Medulla oblongata (tissue), 1 donor: ENCODE data around the gene TCF3.

Source experiments
- DNase-seq: peaks from one replicate; pipeline ENCODE4 v3.0.0-alpha.2; 2015; ENCODE audit errors: extremely low spot score

TCF3 gene

DNA sequence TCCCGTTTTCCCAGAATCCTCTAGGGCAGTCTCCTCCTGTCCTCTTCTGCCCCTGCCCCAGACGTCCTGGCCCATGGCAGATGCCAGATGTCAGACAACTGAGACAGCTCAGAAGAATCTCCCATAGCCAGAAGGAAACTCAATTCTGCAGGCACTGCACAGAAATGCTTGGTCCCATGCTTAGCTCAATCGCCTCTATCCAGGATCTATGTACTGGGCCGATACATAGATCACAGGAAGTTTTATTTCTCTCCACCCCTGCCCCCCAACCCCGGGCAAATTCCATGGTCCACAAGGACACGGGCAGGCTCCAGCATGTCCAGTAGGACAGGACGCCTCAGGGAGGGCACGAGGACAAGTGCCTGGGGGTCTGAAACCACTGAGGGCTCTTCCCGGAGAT lies 64.5 kb downstream of the TCF3 start:
- no peak for DNase-seq

DNA sequence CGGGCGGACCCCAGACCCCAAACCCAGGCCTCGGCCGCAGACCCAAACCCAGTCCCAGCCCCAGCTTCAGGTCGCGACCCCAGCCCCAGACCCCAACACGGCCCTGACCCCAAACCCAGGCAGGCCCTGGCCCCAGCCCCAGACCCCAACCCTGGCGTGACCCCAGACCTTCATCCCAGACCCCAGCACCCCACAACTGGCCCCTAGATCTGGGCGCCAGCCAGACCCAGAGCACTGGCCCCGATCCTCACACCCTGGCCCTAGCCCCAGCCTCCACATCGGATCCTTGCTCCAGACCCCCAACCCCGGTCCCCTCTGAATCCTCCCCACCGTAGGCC lies 67.2 kb downstream of the TCF3 start:
- DNase-seq: no peak

DNA sequence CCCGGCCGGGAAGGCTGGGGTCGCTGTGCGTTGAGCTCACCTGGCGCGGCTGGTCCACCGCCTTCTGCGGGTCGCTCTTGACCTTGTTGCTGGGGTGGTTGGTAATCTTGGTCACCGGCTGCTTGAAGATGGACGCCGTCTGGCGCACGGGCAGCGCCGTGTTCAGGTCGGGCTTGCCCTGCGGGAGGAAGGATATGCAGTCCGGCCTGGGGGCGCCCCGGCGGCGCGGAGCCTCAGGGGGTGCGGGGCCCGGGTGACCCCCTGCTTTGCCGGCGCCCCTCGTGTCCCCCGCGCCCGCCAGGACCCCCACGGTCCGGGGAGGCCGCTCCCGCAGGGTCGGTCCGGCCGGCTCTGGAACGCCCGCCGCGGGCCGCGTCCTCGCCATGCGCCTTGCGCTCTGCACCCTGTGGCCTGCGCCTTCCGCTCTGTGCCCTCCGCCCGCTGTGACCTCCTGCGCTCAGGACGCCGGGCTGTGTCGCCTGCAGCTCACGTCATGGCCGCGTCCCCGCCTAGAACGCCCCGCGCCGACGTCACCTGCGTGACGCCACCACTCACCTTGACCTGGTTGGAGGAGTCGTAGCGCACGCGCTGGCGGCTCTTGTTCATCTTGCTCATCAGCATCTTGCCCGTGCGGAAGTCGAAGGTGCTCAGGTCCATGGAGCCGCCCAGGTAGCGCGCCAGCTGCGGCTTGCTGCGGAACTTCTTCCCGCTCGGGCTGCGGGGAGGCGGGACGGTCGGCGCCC lies 67.7 kb downstream of the TCF3 start:
- no peak for DNase-seq

DNA sequence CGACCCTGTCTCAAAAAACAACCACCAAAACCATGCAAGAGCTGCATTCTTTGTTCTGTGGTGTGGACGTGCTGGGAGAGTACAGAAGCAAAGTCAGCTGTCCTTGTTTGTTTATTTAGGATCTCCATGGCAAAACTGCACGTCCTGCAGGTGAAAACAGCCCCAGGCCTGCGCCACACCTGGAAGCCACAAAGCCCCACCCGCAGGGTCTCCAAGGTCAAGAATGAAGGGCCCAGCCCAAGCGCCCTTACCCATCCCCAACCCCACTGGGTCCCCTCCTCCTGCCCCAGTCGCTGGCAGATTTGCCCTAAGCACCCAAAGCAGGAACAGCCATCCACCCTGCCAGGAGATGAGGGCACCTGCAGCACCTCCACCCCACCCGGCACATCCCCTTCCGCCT lies 70.2 kb downstream of the TCF3 start:
- DNase-seq: no peak

DNA sequence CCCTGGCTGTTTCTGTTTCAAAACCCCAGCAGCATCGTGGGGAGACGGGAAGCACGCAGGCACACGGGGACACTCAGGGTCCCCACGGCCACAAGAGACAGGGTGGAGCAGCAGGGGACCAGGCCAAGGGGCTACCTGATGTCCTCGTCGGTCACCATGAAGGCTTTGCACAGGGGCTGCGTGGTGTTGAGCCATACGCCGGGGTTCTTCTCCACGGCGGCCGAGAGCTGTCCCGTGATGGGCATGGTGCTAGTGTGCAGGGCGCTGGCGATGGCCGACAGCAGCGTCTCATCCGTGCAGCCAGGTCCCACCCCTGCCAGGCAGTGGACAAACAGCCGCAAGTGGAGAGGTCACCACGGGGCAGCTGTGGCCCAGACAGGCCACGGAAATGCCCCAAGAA lies 71.5 kb downstream of the TCF3 start:
- DNase-seq: no peak

DNA sequence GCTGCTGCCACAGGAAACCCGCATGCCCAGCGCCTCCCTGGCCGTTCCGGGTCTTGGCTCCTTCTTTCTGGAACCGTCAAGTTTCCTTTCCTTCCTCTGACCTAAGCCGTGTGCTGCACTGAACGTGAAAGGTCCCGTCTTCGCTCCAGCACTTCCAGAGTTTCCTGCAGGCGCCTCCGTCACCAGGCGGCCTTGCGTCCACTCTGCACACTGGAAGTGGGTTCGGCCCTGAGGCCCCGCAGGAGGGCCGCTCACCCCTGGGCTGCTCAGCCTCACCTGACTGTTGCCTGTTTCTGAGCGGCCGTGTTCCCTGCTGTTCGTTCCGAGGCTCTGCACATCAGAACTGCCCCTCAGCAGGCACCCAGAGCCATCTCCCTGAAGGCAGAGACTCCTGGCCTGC lies 72.0 kb downstream of the TCF3 start:
- DNase-seq: no peak

DNA sequence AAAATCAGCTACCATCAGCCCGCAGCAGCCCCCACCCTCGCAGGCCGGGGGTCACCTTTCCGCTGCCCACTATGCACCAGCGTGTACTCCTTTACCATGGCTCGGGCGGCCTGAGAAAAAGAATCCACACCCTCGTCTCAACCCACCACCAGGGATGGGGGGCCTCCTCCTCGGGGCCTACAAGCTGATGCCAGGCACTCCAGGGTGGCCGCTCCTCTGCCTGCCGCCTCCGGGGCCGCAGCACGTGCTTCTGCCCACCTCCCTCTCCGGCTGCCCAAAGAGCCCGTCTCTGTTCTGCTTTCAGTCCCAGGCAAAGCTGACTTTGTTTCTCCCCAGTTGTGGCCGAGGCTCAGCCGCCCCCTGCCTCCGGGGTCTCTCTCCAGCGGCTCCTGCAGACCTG lies 73.2 kb downstream of the TCF3 start:
- no peak for DNase-seq

DNA sequence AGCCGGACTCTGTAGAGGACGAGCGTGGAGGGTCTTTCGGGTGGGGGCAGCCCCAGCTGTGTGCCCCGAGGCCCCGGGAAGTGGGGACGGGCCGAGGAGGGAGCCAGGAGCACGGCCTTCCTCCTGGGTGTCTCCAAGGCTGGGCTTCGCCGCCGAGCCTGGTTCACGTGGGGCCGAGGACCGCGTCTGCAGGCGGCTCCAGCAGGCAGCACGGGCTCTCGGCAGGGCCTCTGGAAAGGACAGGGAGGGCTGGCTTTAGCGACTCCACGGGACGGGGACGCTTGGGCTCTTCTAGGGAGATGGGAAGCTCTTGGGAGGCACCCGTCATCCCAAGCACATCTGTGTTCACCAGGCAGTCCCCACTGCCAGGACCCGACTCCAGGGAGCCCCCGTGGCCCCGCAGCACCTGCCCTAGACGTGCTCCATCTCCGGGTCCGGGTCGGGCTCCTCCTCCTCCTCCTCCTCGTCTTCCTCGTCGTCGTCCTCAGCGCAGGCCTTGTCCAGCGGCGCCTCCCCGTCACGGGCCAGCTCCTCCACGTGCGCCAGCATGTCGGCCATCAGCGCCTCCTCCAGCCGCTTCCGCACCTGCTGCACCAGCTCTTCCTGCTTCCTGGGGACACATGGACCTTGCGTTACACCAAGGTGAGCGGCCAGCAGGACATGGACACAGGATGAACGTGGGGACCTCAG lies 74.3 kb downstream of the TCF3 start:
- DNase-seq: no peak

DNA sequence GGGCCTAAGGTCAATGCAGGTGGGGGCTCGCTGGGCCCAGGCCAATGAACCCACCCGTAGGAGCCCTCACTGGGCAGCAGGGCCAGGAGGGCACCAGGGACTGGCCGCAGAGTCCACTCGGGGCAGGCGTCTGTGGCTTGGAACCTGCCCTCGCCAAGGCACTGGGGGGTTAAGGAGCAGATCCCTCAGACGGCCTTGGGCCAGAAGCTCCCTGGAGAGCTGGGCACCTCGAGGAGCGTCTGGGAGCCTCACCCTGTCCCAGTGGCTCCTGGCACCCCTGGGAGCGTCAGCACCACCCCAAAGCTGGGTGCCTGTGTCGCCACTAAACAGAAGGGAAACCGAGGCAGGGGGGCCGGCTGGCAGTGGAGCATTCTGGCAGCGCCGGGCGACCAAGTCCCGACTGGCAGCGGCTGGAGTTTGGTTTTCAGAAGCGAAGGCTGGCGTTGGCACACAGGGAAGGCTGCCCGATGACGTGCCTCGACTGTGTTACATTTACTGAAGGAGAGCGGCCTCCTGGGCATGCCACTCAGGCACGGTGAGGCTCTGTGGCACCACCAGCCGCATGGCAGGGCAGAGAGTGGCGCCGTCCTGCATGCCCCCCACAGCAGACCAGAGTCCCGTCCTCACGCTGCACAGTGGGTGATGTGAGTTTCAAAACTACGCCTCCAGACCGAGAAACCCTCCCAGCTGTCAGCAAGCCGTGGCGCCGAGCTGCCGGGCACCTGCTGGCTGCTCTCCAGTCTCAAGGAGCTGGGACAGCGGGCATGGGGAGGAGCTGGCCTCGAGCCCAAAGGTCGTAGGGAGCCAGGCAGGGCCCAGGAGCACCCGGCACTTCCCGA lies 75.1 kb downstream of the TCF3 start:
- no peak for DNase-seq

DNA sequence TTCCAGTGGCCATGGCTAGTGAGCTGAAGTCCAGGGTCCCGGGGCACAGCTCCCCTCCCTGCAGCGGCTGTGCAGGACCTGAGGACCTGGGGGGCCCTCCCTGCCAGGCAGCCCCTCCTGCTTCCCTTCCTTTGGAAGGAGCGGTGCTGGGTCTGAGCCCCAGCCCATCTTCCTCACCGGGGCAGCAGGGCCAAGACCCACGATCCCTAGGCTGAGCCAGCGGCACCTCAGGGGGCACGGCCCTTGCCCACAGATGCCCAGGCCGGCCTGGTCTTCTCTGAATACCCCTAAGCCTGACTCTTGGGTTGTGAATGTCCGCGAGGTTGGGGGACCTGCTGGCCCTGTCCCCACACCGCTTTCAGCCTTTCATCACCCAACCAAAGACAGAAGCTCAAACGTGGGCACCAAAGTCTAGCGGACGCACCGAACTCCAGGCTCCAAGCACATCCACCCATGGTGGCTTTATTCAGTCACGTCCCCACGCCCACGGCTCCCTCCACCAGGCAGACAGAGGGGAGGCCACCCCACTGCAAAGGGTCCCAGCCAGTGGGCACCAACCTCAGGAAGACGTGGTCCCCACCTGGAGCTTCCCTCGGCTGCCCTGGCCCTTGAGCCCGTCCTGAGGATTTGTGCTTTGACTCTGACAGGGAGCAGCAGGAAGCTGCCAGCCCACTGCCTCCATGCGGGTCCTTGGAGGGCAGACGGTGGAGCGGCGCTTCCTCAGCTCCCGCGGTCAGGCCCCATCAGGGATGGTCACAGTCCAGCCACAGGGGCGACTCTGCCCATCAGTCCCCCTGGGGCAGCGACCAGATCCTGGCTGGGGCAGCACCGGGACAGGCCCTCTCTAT lies 75.9 kb downstream of the TCF3 start:
- no peak for DNase-seq

DNA sequence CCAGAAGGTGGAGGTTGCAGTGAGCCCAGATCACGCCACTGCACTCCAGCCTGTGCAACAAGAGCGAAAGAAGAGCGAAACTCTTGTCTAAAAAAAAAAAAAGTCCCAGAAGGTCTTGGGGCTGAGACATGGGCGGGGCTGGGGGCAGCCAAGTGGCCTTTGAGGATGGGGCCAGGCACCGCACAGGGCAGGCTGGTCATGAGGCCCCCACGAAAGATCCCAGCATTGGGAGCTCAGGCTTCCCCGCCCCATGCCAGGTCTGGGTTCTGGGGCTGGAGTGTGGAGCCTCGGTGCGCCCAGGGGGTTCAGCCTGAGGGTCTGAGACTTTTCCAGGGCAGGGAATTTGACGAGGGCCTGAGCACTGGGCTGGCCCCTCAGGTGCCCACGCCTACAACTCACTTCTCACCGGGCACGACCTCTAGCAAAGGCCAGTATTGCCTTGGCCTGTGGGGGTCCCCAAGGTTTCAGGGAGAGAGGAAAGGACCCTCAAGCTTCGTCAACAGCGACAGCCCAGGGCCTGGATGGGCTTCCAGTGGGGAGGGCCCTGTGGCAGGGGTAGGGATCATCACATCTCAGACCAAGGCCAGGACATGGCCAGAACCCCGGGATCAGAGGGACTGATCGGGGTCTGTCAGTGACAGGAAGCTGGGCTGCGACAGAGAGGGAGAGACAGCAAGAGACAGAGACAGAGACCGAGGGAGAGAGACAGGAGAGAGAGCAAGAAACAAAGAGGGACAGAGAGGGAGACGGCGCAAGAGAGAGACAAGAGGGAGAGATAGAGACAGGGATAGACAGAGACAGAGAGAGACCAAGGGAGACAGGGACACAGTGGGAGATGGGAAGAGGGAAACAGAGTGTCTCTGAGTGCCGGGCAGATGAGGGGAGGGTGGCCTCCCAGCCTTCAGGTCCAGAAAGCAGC lies 76.8 kb downstream of the TCF3 start:
- no peak for DNase-seq

DNA sequence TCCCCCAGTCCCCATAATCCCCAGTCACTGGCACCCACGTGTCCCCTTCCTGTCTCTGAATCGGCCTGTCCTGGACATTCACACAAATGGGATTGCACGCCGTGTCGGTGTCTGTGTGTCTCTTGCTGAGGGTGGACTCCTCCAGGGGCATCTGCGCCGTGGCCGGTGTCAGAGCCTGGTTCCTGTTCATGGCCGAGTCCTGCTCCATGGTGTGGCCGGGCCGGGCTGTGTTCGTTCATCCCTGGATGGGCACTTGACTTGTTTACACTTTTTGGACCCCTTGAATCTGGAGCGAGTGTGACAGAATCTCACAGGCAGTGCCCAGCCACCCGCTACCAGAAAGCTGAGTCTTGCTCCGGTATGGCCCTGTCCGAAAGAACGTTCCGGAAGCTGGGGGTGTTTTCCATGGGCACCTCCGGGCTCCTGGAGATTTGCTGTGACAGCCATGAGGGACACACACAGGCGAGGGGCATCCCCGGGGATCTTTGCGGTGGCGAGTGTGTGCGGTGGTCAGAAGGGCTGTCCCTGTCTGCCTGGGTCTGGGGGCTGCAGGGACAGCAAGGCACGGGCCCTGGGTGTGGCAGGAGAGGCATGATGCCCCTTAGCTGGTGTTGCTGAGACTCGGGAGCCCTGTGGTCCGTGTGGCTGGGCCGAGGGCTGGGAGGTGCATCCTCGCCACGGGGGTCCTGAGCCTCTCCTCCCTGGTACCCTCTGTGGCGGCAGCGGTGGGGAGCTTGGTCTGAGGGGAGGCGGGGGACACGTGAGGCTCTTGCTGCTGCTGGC lies 77.9 kb downstream of the TCF3 start:
- no peak for DNase-seq

DNA sequence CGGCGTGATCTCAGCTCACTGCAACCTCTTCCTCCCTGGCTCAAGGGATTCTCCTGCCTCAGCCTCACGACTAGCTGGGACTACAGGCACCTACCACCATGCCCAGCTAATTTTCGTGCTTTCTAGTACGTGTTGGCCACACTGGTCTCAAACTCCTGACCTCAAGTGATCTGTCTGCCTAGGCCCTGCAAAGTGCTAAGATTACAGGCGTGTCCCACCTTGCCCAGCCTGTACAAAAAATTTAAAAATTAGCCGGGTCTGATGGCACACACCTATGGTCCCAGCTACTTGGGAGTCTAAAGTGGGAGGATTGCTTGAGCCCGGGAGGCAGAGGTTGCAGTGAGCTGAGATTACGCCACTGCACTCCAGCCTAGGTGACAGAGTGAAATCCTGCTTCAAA lies 79.6 kb downstream of the TCF3 start:
- no peak for DNase-seq

DNA sequence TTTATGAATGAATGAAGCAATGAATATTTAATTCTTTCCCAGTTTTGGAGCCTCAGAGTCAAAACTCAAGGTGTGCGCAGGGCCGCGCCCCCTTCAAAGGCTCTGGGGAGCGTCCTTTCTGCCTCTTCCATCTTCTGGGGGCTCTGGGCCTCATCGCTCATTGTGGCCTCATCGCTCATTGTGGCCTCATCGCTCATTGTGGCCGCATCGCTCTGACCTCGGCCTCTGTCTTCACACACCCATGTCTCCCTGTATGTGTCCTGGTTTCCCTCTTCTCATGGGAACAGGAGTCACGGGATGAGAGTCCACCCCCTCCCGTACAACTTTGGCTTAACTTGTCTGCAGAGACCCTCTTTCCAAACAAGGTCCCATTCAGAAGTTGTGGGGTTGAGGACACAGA lies 81.1 kb downstream of the TCF3 start:
- no peak for DNase-seq

DNA sequence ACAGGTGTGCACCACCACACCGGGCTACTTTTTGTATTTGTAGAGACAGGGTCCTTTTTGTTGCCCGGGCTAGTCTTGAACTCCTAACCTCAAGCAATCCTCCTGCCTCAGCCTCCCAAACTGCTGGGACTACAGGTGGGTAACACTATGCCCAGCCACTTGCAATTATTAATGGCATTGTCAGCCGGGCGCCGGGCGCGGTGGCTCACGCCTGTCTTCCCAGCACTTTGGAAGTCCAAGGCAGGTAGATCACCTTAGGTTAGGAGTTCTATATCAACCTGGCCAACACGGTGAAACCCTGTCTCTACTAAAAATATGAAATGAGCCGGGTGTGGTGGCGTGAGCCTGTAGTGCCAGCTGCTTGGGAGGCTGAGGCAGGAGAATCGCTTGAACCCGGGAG lies 81.6 kb downstream of the TCF3 start:
- DNase-seq: no peak

DNA sequence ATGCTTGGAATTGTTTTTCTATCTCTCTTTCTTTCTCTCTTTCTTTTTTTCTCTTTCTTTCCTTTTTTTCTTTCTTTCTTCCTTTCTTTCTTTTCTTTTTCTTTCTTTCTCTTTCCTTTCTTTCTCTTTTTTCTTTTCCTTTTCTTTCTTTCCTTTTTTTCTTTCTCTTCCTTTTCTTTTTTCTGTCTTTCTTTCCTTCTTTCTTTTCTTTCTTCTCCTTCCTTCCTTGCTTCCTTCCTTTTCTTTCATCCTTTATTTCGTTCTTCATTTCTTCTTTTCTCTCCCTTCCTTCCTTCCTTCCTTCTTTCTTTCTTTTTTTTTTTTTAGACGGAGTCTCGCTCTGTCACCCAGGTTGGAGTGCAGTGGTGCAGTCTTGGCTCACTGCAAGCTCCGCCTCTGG lies 82.4 kb downstream of the TCF3 start:
- DNase-seq: no peak

DNA sequence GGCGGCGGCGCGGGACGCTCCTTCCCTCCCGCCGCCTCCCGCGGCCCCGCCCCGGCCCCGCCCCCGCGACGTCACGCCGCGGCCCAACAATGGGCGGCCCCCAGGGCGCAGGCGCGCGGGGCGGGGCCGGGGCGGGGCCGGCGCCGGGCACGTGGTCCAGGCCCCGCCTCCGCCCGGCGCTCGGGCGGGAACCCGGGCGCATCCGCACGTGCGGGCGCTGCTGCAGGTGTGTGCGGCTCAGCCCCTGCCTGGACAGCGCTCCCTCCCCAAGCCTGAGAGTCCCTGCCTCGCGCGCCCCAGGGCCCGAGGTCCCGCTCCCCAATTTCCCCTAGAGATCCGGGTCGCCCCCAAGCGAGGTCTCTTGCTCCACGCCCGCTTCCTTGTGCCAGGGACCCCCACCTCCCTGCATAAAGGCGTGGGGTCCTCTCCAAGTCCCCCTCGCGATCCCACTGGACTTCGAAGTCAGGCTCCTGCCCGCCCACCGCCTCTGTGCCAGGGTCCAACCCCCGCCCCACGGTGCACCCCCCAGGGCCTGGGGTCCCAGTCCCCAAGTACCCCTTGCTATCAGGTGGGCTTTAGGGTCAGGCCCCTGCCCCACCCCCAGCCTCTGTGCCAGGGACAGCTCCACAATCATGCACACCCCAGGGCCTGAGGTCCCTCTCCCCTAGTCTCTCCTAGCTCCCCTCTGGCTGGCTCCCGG lies 83.9 kb downstream of the TCF3 start, which contains the start of gene MEX3D:
TSS of gene MEX3D (minus strand) at position 6 of the 700 bp plus-strand sequence. CDS start 267 bp downstream, outside the sequence.
- peak; percentile 76 for DNase-seq

DNA sequence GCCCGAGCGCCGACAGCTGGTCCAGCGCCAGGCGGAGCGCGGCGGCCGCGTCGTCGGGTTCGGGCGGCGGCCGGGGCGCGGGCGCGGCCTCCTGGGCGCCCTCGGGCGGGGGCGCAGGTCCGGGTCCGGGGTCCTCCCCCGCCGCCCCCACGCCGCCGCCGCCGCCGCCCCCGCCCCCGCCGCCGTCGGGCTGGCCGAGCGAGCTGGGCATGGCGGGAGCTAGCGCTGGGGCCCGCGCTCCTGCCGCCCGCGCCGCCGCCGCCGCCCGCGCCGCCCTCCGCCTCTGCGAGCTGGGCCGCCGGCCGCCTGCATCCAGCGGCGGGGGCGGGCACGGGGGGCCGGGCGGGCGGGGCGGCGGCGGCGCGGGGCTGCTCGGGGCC lies 84.6 kb downstream of the TCF3 start:
- no peak for DNase-seq

DNA sequence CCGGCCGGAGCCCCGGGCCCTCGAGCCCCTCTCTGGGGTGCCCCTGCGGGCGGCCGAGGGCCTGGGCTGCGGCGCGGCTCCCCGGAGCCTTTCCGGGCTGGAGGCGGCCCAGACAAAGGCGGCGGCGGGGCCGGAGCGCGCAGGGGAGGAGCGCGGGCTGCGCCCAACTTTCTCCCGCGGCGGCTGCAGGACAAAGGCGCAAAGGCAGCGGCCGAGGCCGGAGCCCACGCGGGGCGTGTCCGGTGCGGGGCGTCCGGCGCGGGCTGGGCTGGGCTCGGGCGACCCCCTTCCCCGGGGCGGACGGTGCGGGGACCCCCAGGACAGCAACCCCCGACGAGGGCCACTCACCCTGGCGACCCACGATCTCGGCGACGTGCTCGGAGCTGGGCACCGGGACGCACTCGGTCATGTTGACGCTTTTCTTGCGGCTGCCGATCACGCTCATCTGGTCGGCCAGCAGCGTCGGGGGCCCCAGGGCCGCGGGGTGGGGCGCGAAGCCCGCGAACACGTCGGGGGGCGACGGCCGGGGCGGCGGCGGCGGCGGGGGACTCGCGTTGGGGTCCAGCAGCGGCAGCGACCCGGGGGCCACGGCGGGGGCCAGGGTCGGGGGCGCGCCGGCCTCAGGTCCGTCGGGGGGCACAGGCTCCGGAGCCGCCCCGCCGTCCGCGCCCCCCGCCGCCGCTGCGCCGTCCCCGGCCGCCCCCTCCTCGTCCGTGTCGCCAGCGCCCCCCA lies 85.1 kb downstream of the TCF3 start:
- DNase-seq: no peak
